ENCODE measurements around the gene GLIS1. TPM values are rescaled to one million over a fixed set of nuclear protein-coding genes. Genes with fewer than 3 reads are reported as not detected.

Gene GLIS1
- total and polyA plus RNA-seq, 2 donors: 0.05 to 0.59 TPM

DNA sequence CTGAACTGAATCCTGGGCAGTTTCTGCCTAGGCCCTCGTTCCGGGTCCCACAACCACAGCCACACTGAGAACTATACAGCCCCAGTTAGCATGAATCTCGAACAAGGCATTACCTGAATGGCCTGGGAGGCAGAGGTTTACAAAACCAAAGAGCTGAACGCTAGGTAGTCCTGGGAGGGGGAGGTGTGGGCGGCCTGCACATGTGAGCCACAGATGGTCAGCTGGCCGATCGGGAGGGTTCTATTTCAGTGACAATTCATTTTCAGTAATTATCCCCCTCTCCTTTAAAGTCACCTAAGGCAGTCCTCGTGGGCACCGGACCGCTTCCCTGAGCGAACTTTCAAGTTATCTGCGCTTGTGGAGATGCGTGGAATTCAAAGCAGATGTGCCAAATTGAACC lies 111.9 kb downstream of the GLIS1 start:
- no peaks in the 10 kb centered on the region for H3K9me3 ChIP-seq (ENCODE audit: control insufficient read depth in 2 of 2, insufficient read depth in 1 of 2, low read length in 1 of 2)
- no peak for DNase-seq (ENCODE audit: low read depth in 6 of 9, low spot score in 9 of 9)
- H3K36me3 ChIP-seq (ENCODE audit: control insufficient read depth in 2 of 2, insufficient read depth in 2 of 2, low read length in 1 of 2): no peaks in the 10 kb centered on the region
- WGBS: 97% methylated on average over 13 of the region's 13 CpGs
- no peak overlapping the region for H3K4me3 ChIP-seq (ENCODE audit: low read length in 2 of 2)
- H3K27ac ChIP-seq (ENCODE audit: low read depth in 1 of 2, low read length in 1 of 2): no peak overlapping the region
- H3K27me3 ChIP-seq (ENCODE audit: control insufficient read depth in 2 of 2, insufficient read depth in 1 of 2, low read length in 1 of 2): no peaks in the 10 kb centered on the region
- H3K4me1 ChIP-seq (ENCODE audit: control insufficient read depth in 2 of 2, insufficient read depth in 2 of 2, low read length in 2 of 2): peaks cover 4 to 17% of the 10 kb centered on the region in 2 donors

DNA sequence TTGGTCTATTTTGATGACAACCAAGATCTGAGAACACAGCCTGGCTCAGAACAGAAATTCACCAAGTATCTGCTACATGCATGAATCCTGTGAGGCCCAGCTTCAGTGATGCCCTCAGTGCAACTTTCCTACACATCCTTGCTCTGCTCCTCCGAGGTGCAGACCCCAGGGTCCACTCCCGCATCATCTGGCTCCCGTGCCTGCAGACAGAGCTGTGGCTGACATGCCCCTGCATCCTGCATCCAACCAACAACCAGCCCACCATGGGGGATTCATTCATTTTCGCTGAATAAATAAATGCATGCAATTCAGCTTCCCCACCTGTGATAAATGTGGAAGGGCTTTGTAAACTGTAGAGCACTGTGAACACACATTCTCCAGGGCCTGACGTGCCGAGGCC lies 112.3 kb downstream of the GLIS1 start:
- Histone ChIP-seq H3K4me3 (ENCODE audit: low read length in 2 of 2) (no peak overlapping the region), H3K9me3 (ENCODE audit: control insufficient read depth in 2 of 2, insufficient read depth in 1 of 2, low read length in 1 of 2) (no peaks in the 10 kb centered on the region), H3K27ac (ENCODE audit: low read depth in 1 of 2, low read length in 1 of 2) (no peak overlapping the region), H3K27me3 (ENCODE audit: control insufficient read depth in 2 of 2, insufficient read depth in 1 of 2, low read length in 1 of 2) (no peaks in the 10 kb centered on the region), H3K36me3 (ENCODE audit: control insufficient read depth in 2 of 2, insufficient read depth in 2 of 2, low read length in 1 of 2) (no peaks in the 10 kb centered on the region), H3K4me1 (ENCODE audit: control insufficient read depth in 2 of 2, insufficient read depth in 2 of 2, low read length in 2 of 2) (peaks cover 4 to 17% of the 10 kb centered on the region in 2 donors)
- no peak for DNase-seq (ENCODE audit: low read depth in 6 of 9, low spot score in 9 of 9)
- WGBS: 70% methylated on average over 6 of the region's 6 CpGs

DNA sequence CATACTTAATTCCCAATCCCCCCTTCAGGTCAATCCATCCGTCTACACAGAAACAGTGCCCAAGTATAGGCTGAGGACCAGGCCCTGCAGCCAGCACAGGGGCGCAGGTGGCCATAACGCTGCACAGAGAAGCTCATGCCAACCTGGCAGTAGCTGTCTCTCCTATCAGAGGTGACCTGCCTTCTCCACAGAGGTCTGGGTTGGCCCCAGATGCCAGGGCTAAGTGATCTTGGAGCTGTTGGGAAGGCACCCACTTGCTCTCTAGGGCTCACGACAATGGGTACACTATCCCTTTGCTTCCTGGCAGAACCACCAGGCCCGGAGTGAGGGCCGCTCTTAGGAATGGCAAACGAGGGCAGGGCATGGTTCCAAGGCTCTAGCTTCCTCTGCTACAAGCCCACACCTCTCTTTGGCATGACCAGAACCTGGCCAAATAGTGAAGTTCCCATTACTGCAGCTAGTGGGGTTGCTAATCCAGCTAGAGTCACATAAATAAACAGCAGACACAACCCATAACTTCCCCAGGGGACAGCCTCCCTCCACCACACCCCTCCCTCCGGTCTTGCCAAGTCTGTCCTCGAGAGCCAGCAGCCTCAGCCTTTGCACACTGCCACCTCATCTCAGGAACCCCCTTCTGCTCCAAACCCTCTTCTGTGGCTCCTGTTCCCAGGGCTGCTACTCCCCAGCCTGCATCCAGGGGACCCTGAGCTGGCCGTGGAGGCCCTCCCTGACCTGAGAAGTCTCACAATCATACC lies 113.0 kb downstream of the GLIS1 start:
- Histone ChIP-seq H3K4me1 (ENCODE audit: control insufficient read depth in 2 of 2, insufficient read depth in 2 of 2, low read length in 2 of 2) (peaks cover 4 to 17% of the 10 kb centered on the region in 2 donors), H3K27ac (ENCODE audit: low read depth in 1 of 2, low read length in 1 of 2) (no peak overlapping the region), H3K4me3 (ENCODE audit: low read length in 2 of 2) (no peak overlapping the region), H3K36me3 (ENCODE audit: control insufficient read depth in 2 of 2, insufficient read depth in 2 of 2, low read length in 1 of 2) (no peaks in the 10 kb centered on the region), H3K27me3 (ENCODE audit: control insufficient read depth in 2 of 2, insufficient read depth in 1 of 2, low read length in 1 of 2) (no peaks in the 10 kb centered on the region), H3K9me3 (ENCODE audit: control insufficient read depth in 2 of 2, insufficient read depth in 1 of 2, low read length in 1 of 2) (no peaks in the 10 kb centered on the region)
- WGBS: 97% methylated on average over 10 of the region's 10 CpGs
- no peak for DNase-seq (ENCODE audit: low read depth in 6 of 9, low spot score in 9 of 9)

DNA sequence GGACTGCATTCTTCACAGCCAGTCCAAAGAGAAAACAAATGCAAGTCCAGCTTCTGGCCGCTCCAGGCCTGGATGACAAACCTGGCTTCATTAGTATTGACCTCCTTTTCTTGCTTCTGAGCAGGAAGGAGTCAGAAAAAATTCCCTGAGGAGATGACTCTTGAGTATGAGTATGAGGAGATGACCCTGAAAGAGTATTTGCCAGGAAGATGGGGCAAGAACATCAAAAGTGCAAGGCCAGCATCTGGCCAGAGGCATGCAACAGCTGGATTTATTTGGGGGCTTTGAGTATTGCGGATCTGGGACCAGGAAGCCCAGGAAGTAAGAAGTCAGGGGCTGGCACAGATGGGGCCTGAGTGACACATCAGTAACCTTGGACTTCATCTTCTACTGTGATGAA lies 113.9 kb downstream of the GLIS1 start:
- H3K4me1 ChIP-seq (ENCODE audit: control insufficient read depth in 2 of 2, insufficient read depth in 2 of 2, low read length in 2 of 2): peaks cover 4 to 17% of the 10 kb centered on the region in 2 donors
- H3K36me3 ChIP-seq (ENCODE audit: control insufficient read depth in 2 of 2, insufficient read depth in 2 of 2, low read length in 1 of 2): no peaks in the 10 kb centered on the region
- WGBS: 96% methylated on average over 2 of the region's 2 CpGs
- H3K4me3 ChIP-seq (ENCODE audit: low read length in 2 of 2): no peak overlapping the region
- no peak for DNase-seq (ENCODE audit: low read depth in 6 of 9, low spot score in 9 of 9)
- H3K9me3 ChIP-seq (ENCODE audit: control insufficient read depth in 2 of 2, insufficient read depth in 1 of 2, low read length in 1 of 2): no peaks in the 10 kb centered on the region
- H3K27ac ChIP-seq (ENCODE audit: low read depth in 1 of 2, low read length in 1 of 2): no peak overlapping the region
- H3K27me3 ChIP-seq (ENCODE audit: control insufficient read depth in 2 of 2, insufficient read depth in 1 of 2, low read length in 1 of 2): no peaks in the 10 kb centered on the region

DNA sequence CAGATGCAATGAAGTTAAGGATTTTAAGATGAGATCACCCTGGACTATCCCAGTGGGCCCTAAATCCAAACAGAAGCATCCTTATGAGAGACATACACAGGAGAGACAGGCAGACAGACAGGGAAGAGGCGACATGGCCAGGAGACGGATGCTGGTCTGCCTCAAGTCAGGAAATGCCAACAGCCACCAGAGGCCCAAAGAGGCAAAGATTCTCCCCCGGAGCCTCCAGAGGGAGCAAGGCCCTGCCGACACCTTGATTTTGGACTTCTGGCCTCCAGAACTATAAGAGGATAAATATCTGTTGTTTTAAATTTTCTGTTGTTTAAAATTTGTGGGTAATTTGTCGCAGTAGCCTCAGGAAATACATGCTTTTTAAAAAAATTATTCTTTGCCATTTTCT lies 116.4 kb downstream of the GLIS1 start:
- H3K4me3 ChIP-seq (ENCODE audit: low read length in 2 of 2): no peak overlapping the region
- H3K9me3 ChIP-seq (ENCODE audit: control insufficient read depth in 2 of 2, insufficient read depth in 1 of 2, low read length in 1 of 2): no peaks in the 10 kb centered on the region
- no peak overlapping the region for H3K27ac ChIP-seq (ENCODE audit: low read depth in 1 of 2, low read length in 1 of 2)
- H3K36me3 ChIP-seq (ENCODE audit: control insufficient read depth in 2 of 2, insufficient read depth in 2 of 2, low read length in 1 of 2): no peaks in the 10 kb centered on the region
- WGBS: 94% methylated on average over 5 of the region's 5 CpGs
- H3K27me3 ChIP-seq (ENCODE audit: control insufficient read depth in 2 of 2, insufficient read depth in 1 of 2, low read length in 1 of 2): no peaks in the 10 kb centered on the region
- no peaks in the 10 kb centered on the region for H3K4me1 ChIP-seq (ENCODE audit: control insufficient read depth in 2 of 2, insufficient read depth in 2 of 2, low read length in 2 of 2)
- DNase-seq (ENCODE audit: low read depth in 6 of 9, low spot score in 9 of 9): no peak

DNA sequence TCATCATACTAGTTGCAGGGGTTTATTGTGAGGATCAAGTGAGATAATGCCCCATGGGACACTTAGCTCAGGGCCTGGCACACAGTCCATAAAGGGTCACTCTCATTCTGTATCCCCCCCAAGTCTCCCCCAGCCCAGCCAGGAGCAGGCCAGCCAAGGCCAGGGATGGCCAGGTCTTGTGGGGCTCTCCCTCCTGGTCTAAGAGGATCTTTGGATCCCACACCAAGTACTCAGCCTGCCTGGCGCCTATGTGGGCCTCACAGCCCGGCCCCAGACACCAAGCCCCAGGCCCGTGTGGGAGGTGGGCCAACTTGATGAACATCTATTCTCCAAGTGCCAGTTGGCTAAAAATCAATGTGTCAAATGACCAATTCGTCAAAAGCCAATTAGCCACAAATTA lies 117.8 kb downstream of the GLIS1 start:
- no peak overlapping the region for H3K4me3 ChIP-seq (ENCODE audit: low read length in 2 of 2)
- H3K9me3 ChIP-seq (ENCODE audit: control insufficient read depth in 2 of 2, insufficient read depth in 1 of 2, low read length in 1 of 2): no peaks in the 10 kb centered on the region
- no peaks in the 10 kb centered on the region for H3K27me3 ChIP-seq (ENCODE audit: control insufficient read depth in 2 of 2, insufficient read depth in 1 of 2, low read length in 1 of 2)
- no peak overlapping the region for H3K27ac ChIP-seq (ENCODE audit: low read depth in 1 of 2, low read length in 1 of 2)
- 94% methylated on average over 4 of the region's 4 CpGs for WGBS
- H3K36me3 ChIP-seq (ENCODE audit: control insufficient read depth in 2 of 2, insufficient read depth in 2 of 2, low read length in 1 of 2): no peaks in the 10 kb centered on the region
- DNase-seq (ENCODE audit: low read depth in 6 of 9, low spot score in 9 of 9): no peak
- no peaks in the 10 kb centered on the region for H3K4me1 ChIP-seq (ENCODE audit: control insufficient read depth in 2 of 2, insufficient read depth in 2 of 2, low read length in 2 of 2)

DNA sequence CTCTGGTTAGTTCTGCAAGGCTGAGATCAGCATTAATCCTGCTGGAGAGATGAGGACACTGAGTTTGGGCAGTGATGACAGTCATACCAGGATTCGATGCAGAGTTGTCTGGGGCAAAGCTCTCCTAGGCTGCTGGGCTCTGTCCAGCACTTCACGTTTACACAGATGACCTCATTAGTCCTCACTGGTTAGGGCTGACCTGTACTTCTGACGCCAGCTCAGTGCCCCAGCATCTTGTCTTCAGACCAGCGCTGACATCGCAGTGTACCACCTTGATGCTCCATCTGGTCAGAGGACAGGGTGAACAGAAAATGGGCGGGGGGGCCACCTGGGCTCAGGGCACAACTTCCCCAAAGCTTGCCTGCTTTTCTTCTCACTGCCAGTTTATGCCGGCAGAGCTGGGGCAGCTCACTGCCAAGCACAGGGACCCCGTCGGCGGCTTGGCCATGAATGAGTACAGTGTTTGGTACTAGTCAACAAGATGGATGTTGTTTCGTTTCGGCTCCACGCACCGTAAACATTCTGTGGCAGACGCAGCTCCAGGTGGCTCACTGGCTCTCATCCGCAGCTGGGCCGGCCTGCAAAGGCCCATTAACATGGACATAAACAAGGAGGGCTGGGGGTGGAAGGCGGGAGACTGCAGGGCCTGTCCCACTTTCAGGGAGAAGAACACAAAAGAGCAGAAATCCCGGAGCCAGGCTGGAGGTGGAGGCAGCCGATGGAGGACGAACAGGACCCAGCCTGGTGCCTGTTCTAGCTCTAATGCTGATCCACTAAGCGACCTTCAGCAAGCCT lies 118.7 kb downstream of the GLIS1 start:
- Histone ChIP-seq H3K4me3 (ENCODE audit: low read length in 2 of 2) (no peak overlapping the region), H3K9me3 (ENCODE audit: control insufficient read depth in 2 of 2, insufficient read depth in 1 of 2, low read length in 1 of 2) (no peaks in the 10 kb centered on the region), H3K27me3 (ENCODE audit: control insufficient read depth in 2 of 2, insufficient read depth in 1 of 2, low read length in 1 of 2) (no peaks in the 10 kb centered on the region), H3K36me3 (ENCODE audit: control insufficient read depth in 2 of 2, insufficient read depth in 2 of 2, low read length in 1 of 2) (no peaks in the 10 kb centered on the region), H3K4me1 (ENCODE audit: control insufficient read depth in 2 of 2, insufficient read depth in 2 of 2, low read length in 2 of 2) (no peaks in the 10 kb centered on the region), H3K27ac (ENCODE audit: low read depth in 1 of 2, low read length in 1 of 2) (no peak overlapping the region)
- no peak for DNase-seq (ENCODE audit: low read depth in 6 of 9, low spot score in 9 of 9)
- WGBS: 93% methylated on average over 22 of the region's 22 CpGs

DNA sequence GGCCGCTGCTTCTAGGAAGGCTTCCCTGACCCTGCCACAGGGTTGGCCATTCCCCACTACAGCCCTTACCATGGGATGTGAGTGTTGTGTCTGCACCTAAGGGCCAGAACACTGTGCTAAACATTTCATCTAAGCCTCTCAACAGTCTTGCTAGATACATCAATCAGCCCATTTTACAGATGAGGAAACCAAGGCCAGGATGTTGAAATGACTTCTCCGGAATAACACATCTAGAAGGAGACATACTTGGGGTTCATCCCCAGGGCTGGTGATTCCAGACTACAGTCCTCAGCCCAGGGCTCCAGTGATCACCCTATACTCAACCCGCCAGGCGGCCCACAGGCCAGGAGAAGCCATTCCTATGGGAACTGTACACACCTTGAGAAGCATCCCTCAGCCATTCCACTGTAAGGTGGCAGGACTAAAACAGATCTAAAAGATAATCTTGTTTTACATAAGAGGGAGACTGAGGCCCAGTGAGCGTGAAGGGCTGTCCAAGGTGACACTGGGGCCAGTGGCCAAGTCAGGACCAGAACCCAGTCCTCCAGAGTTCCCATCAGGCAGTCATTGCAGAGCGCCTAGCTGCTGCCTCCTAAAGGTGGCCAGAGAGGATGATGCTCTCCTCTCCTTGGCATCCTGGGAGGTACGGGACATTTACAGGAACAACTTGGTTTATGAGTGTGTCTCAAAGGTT lies 119.5 kb downstream of the GLIS1 start:
- no peaks in the 10 kb centered on the region for H3K36me3 ChIP-seq (ENCODE audit: control insufficient read depth in 2 of 2, insufficient read depth in 2 of 2, low read length in 1 of 2)
- H3K9me3 ChIP-seq (ENCODE audit: control insufficient read depth in 2 of 2, insufficient read depth in 1 of 2, low read length in 1 of 2): no peaks in the 10 kb centered on the region
- no peak for DNase-seq (ENCODE audit: low read depth in 6 of 9, low spot score in 9 of 9)
- no peaks in the 10 kb centered on the region for H3K4me1 ChIP-seq (ENCODE audit: control insufficient read depth in 2 of 2, insufficient read depth in 2 of 2, low read length in 2 of 2)
- H3K4me3 ChIP-seq (ENCODE audit: low read length in 2 of 2): no peak overlapping the region
- H3K27ac ChIP-seq (ENCODE audit: low read depth in 1 of 2, low read length in 1 of 2): no peak overlapping the region
- H3K27me3 ChIP-seq (ENCODE audit: control insufficient read depth in 2 of 2, insufficient read depth in 1 of 2, low read length in 1 of 2): no peaks in the 10 kb centered on the region
- WGBS: over 99% methylated on average over 7 of the region's 7 CpGs
